ENCODE data around the gene TLE2. TPM values are rescaled to one million over a fixed set of nuclear protein-coding genes. Genes with fewer than 3 reads are reported as not detected.

The TLE2 gene
- total and polyA plus RNA-seq, 9 of the 15 experiments (the other 6 are each of a cell fraction or from before 2014, with no cell fraction given): 0.35 to 13.1 (median 6.2) TPM

DNA sequence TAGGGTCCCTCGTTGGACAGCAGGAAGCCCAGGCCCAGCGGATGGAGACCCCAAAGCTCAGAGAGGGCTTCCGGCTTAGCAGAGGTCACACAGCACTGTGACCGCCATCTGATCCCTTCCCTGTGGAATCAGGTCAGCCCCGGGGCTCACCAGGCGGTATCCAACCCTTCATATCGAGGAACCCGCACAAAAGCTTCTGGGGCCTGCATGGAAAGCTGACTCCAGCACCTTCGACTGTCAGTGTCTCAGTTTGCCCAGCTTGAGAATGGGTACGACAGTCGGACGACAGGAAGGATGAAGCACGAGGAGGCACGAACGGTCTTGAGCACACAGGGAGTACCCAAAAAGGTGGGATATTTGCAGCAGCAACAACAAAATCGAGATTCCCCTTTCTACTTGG is 30.6 kb upstream of the TLE2 start (continued):
- TF ChIP-seq, protein P1, sequence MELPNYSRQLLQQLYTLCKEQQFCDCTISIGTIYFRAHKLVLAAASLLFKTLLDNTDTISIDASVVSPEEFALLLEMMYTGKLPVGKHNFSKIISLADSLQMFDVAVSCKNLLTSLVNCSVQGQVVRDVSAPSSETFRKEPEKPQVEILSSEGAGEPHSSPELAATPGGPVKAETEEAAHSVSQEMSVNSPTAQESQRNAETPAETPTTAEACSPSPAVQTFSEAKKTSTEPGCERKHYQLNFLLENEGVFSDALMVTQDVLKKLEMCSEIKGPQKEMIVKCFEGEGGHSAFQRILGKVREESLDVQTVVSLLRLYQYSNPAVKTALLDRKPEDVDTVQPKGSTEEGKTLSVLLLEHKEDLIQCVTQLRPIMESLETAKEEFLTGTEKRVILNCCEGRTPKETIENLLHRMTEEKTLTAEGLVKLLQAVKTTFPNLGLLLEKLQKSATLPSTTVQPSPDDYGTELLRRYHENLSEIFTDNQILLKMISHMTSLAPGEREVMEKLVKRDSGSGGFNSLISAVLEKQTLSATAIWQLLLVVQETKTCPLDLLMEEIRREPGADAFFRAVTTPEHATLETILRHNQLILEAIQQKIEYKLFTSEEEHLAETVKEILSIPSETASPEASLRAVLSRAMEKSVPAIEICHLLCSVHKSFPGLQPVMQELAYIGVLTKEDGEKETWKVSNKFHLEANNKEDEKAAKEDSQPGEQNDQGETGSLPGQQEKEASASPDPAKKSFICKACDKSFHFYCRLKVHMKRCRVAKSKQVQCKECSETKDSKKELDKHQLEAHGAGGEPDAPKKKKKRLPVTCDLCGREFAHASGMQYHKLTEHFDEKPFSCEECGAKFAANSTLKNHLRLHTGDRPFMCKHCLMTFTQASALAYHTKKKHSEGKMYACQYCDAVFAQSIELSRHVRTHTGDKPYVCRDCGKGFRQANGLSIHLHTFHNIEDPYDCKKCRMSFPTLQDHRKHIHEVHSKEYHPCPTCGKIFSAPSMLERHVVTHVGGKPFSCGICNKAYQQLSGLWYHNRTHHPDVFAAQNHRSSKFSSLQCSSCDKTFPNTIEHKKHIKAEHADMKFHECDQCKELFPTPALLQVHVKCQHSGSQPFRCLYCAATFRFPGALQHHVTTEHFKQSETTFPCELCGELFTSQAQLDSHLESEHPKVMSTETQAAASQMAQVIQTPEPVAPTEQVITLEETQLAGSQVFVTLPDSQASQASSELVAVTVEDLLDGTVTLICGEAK (IDR thresholded peaks at IDR 0.05): no peak
- TF ChIP-seq, protein P1 (CRISPR knock-in tag; IDR thresholded peaks at IDR 0.05): no peak
- TF ChIP-seq ELF4 (CRISPR knock-in tag; IDR thresholded peaks at IDR 0.05) (no peak), STAT5A (IDR thresholded peaks at IDR 0.05; ENCODE audit: borderline replicate concordance, low read length) (no peak), ADNP (tag; IDR thresholded peaks at IDR 0.05) (peak; percentile 79; the same call in 1 of the 2 replicates), CEBPB (tag; IDR thresholded peaks at IDR 0.05) (no peak), JUND (IDR thresholded peaks at IDR 0.05; ENCODE audit: borderline replicate concordance, low read depth, low read length) (no peak), JUND (tag; IDR thresholded peaks at IDR 0.05; ENCODE audit: borderline replicate concordance, low read depth, low read length) (no peak), CHCHD3 (CRISPR knock-in tag; IDR thresholded peaks at IDR 0.05) (no peak), ZNF785 (CRISPR knock-in tag; IDR thresholded peaks at IDR 0.05) (no peak), COPS2 (conservative IDR thresholded peaks at IDR 0.05) (no peak), ETV5 (CRISPR knock-in tag; IDR thresholded peaks at IDR 0.05; ENCODE audit: low read depth) (no peak), SIRT6 (IDR thresholded peaks at IDR 0.05; ENCODE audit: low read depth, low read length) (no peak), FOXP1 (CRISPR knock-in tag; IDR thresholded peaks at IDR 0.05) (no peak), RAD21 (CRISPR knock-in tag; conservative IDR thresholded peaks at IDR 0.05 in 1 of 2, IDR thresholded peaks at IDR 0.05 in 1 of 2) (no peak), NR1H2 (CRISPR knock-in tag; IDR thresholded peaks at IDR 0.05) (no peak), ZNF586 (CRISPR knock-in tag; conservative IDR thresholded peaks at IDR 0.05) (no peak), PHF20 (IDR thresholded peaks at IDR 0.05; ENCODE audit: partially characterized antibody) (peak; percentile 34), HDAC1 (IDR thresholded peaks at IDR 0.05) (no peak)
- TF ChIP-seq, protein P2, sequence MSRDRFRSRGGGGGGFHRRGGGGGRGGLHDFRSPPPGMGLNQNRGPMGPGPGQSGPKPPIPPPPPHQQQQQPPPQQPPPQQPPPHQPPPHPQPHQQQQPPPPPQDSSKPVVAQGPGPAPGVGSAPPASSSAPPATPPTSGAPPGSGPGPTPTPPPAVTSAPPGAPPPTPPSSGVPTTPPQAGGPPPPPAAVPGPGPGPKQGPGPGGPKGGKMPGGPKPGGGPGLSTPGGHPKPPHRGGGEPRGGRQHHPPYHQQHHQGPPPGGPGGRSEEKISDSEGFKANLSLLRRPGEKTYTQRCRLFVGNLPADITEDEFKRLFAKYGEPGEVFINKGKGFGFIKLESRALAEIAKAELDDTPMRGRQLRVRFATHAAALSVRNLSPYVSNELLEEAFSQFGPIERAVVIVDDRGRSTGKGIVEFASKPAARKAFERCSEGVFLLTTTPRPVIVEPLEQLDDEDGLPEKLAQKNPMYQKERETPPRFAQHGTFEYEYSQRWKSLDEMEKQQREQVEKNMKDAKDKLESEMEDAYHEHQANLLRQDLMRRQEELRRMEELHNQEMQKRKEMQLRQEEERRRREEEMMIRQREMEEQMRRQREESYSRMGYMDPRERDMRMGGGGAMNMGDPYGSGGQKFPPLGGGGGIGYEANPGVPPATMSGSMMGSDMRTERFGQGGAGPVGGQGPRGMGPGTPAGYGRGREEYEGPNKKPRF (IDR thresholded peaks at IDR 0.05; ENCODE audit: low read depth, low read length): no peak
